HepG2 (cell line): ENCODE measurements around the gene TPRA1. TPM values are rescaled to one million over a fixed set of nuclear protein-coding genes. Genes with fewer than 3 reads are reported as not detected.

Source experiments
- BATF2 ChIP-seq: sonication (generic); formaldehyde crosslinking; IDR thresholded peaks from 2 replicates; pipeline ENCODE4 v1.8.0; 2022; ENCODE audit warnings: mild to moderate bottlenecking, missing genetic modification reagents, moderate library complexity
- EEA1 ChIP-seq: sonication (generic); formaldehyde crosslinking; IDR thresholded peaks from 2 replicates; pipeline ENCODE4 v1.5.1; 2020; ENCODE audit warnings: mild to moderate bottlenecking, missing genetic modification reagents, borderline replicate concordance
- GLI4 ChIP-seq: sonication (generic); formaldehyde crosslinking; IDR thresholded peaks from 2 replicates; pipeline ENCODE4 v1.5.1; 2020; ENCODE audit warnings: missing genetic modification reagents, mild to moderate bottlenecking, moderate library complexity, borderline replicate concordance
- HNRNPK ChIP-seq: fragments of 200-400 bp; formaldehyde crosslinking; IDR thresholded peaks from 2 replicates; pipeline ENCODE4 v1.6.1; 2018; ENCODE audit warnings: low read length, low read depth, moderate library complexity, mild to moderate bottlenecking; ENCODE audit not compliant: poor library complexity, severe bottlenecking
- HOXA9 ChIP-seq: sonication (generic); formaldehyde crosslinking; IDR thresholded peaks from 2 replicates; pipeline ENCODE4 v1.8.1; 2022; ENCODE audit warnings: missing genetic modification reagents, mild to moderate bottlenecking, moderate library complexity, borderline replicate concordance
- KAT8 ChIP-seq: IDR thresholded peaks from 2 replicates; pipeline ENCODE4 v1.6.1; 2016; ENCODE audit warnings: missing genetic modification reagents, missing compliant biosample characterization
- KDM5A ChIP-seq: fragments of 200-600 bp; sonication (generic); IDR thresholded peaks from 2 replicates; pipeline ENCODE4 v1.7.0; 2018; ENCODE audit warnings: antibody characterized with exemption, mild to moderate bottlenecking, low read length, borderline replicate concordance
- NR2F2 ChIP-seq: IDR thresholded peaks from 2 replicates; pipeline ENCODE4 v1.6.1; 2012; ENCODE audit warnings: low read depth, inconsistent platforms, borderline replicate concordance
- PHB2 ChIP-seq: fragments of 450-650 bp; IDR thresholded peaks from 2 replicates; pipeline ENCODE4 v1.6.1; 2018; ENCODE audit not compliant: partially characterized antibody
- RBFOX2 ChIP-seq: fragments of 200-400 bp; formaldehyde crosslinking; IDR thresholded peaks from 2 replicates; pipeline ENCODE4 v1.6.1; 2017; ENCODE audit warnings: low read depth, mild to moderate bottlenecking, low read length
- REL ChIP-seq: sonication (generic); formaldehyde crosslinking; conservative IDR thresholded peaks from 2 replicates; pipeline ENCODE4 v1.8.0; 2022; ENCODE audit warnings: mild to moderate bottlenecking, missing genetic modification reagents, moderate library complexity
- TBX2 ChIP-seq: sonication (generic); formaldehyde crosslinking; IDR thresholded peaks from 2 replicates; pipeline ENCODE4 v1.5.0; 2020; ENCODE audit warnings: missing genetic modification reagents, mild to moderate bottlenecking, borderline replicate concordance
- ZBED4 ChIP-seq: sonication (generic); formaldehyde crosslinking; IDR thresholded peaks from 2 replicates; pipeline ENCODE4 v1.4.0; 2020; ENCODE audit warnings: missing genetic modification reagents, borderline replicate concordance
- ZC3H13 ChIP-seq: sonication (generic); formaldehyde crosslinking; IDR thresholded peaks from 2 replicates; pipeline ENCODE4 v1.8.1; 2023; ENCODE audit warnings: mild to moderate bottlenecking, missing genetic modification reagents, moderate library complexity
- ZMAT3 ChIP-seq: sonication (generic); formaldehyde crosslinking; conservative IDR thresholded peaks from 2 replicates; pipeline ENCODE4 v1.7.0; 2021; ENCODE audit warnings: missing genetic modification reagents
- ZNF224 ChIP-seq: sonication (generic); formaldehyde crosslinking; IDR thresholded peaks from 2 replicates; pipeline ENCODE4 v1.5.0; 2020; ENCODE audit warnings: mild to moderate bottlenecking, missing genetic modification reagents
- ZNF44 ChIP-seq: sonication (generic); formaldehyde crosslinking; IDR thresholded peaks from 2 replicates; pipeline ENCODE4 v1.5.1; 2020; ENCODE audit warnings: mild to moderate bottlenecking, missing genetic modification reagents
- ZNF646 ChIP-seq: sonication (generic); formaldehyde crosslinking; IDR thresholded peaks from 2 replicates; pipeline ENCODE4 v1.9.0; 2021; ENCODE audit warnings: mild to moderate bottlenecking, missing genetic modification reagents
- ZNF772 ChIP-seq: sonication (generic); formaldehyde crosslinking; IDR thresholded peaks from 2 replicates; pipeline ENCODE4 v1.5.0; 2020; ENCODE audit warnings: mild to moderate bottlenecking, missing genetic modification reagents
- polyA plus RNA-seq, 8 experiments: library from polyadenylated mRNA; depleted of rRNA in 3 of 8; stranded (reverse) in 7 of 8; unstranded in 1 of 8; fragments of >200 nt; fragmentation: Illumina TruSeq in 4 of 8; extraction: Trizol in 4 of 8; gene quantifications; 2 replicates each; pipeline versions ENCODE4 v1.2.1 to v1.2.3, GENCODE V29; 2011 to 2016; ENCODE audit warnings: low read depth in 4 of 8, missing spikeins in 1 of 8, mixed read lengths in 1 of 8; ENCODE audit not compliant: insufficient read depth in 1 of 8
- total RNA-seq, 5 experiments: library from RNA; depleted of rRNA; stranded (reverse); fragments of >200 nt; fragmentation: Illumina TruSeq; extraction: Trizol; gene quantifications; 2 replicates each; pipeline ENCODE4 v1.2.3, GENCODE V29; 2016; ENCODE audit warnings: low read depth in 1 of 5

Gene TPRA1
- total and polyA plus RNA-seq, 2 of the 13 experiments (the other 11 are each of a cell fraction or from before 2014, with no cell fraction given), result 25.4 to 25.8 TPM

- TF ChIP-seq KDM5A (0 out of 2 replicates have a peak, but pooled peaks have one; percentile 24), ZNF646 (CRISPR knock-in tag) (no peak), ZBED4 (CRISPR knock-in tag) (0 out of 2 replicates have a peak, but pooled peaks have one; percentile 13), NR2F2 (0 out of 2 replicates have a peak, but pooled peaks have one; percentile 12), REL (CRISPR knock-in tag) (0 out of 2 replicates have a peak, but pooled peaks have one; percentile 82), PHB2 (no peak), ZNF224 (CRISPR knock-in tag) (0 out of 2 replicates have a peak, but pooled peaks have one; percentile 23), ZNF44 (CRISPR knock-in tag) (0 out of 2 replicates have a peak, but pooled peaks have one; percentile 28), ZMAT3 (CRISPR knock-in tag) (0 out of 2 replicates have a peak, but pooled peaks have one; percentile 32), KAT8 (CRISPR knock-in tag) (no peak), ZNF772 (CRISPR knock-in tag) (no peak), BATF2 (peak; percentile 79), HOXA9 (CRISPR knock-in tag) (peak; percentile 78; the same call in 1 of the 2 replicates), GLI4 (CRISPR knock-in tag) (0 out of 2 replicates have a peak, but pooled peaks have one; percentile 60), RBFOX2 (peak; percentile 53; the same call in 1 of the 2 replicates), ZC3H13 (peak; percentile 77; the same call in 1 of the 2 replicates), HNRNPK (peak; percentile 43), EEA1 (CRISPR knock-in tag) (0 out of 2 replicates have a peak, but pooled peaks have one; percentile 41), TBX2 (CRISPR knock-in tag) (peak; percentile 63; the same call in 1 of the 2 replicates)
Observed at GRCh38 chr3:127590282-127590592, 296 bp downstream of the TPRA1 start (continued).
